PC-3 (cell line): ENCODE results near the gene PRR16. TPM values are rescaled to one million over a fixed set of nuclear protein-coding genes. Genes with fewer than 3 reads are reported as not detected.
A peak's percentile ranks its signal among the peaks of the same experiment; 100 is the strongest.

Experiments
- ATAC-seq: fragments of 200-7000 bp; cut with Tn5 transposase; 2 replicates; pipeline ENCODE4 v1.9.1; 2020; ENCODE audit warnings: mild to moderate bottlenecking, moderate library complexity
- BruUV-seq: library from RNA; stranded (reverse); fragments of 400-500 nt; replicated peaks from 2 replicates; lab custom pipeline; 2021; lab: Mats Ljungman, UMichigan
- CTCF ChIA-PET: fragments of 300-600 bp; sonication (Branson Sonifier 250); formaldehyde crosslinking; loops from one replicate; lab custom pipeline; 2022; ENCODE audit warnings: antibody characterized with exemption; lab: Charles Lee
- POLR2A ChIA-PET: fragments of 300-600 bp; sonication (Branson Sonifier 250); formaldehyde crosslinking; loops from one replicate; lab custom pipeline; 2022; ENCODE audit warnings: antibody characterized with exemption; ENCODE audit not compliant: unreplicated experiment; lab: Charles Lee
- DNase-seq: peaks from one replicate; pipeline ENCODE4 v3.0.0-alpha.2; 2015
- H2AFZ ChIP-seq: fragments of 300-600 bp; sonication (generic); 2 replicates; pipeline ENCODE4 v1.6.0; 2016; ENCODE audit warnings: antibody characterized with exemption, low read length
- H3F3A ChIP-seq: fragments of 300-600 bp; sonication (generic); one replicate; pipeline ENCODE4 v1.6.0; 2017; ENCODE audit warnings: antibody characterized with exemption, low read length, control low read depth, mild to moderate bottlenecking; ENCODE audit not compliant: unreplicated experiment
- H3K27ac ChIP-seq: fragments of 300-600 bp; sonication (generic); 2 replicates; pipeline ENCODE4 v1.5.1; 2016; ENCODE audit warnings: mild to moderate bottlenecking, low read length
- H3K27me3 ChIP-seq: fragments of 300-600 bp; sonication (generic); 2 replicates; pipeline ENCODE4 v1.6.1; 2016; ENCODE audit warnings: low read length, mixed read lengths
- H3K36me3 ChIP-seq: fragments of 300-600 bp; sonication (generic); 2 replicates; pipeline ENCODE4 v1.6.1; 2016; ENCODE audit warnings: low read depth, mixed run types, low read length, mixed read lengths
- H3K4me1 ChIP-seq: fragments of 300-600 bp; sonication (generic); 2 replicates; pipeline ENCODE4 v1.5.1; 2016; ENCODE audit warnings: low read length; ENCODE audit not compliant: insufficient read depth
- H3K4me2 ChIP-seq: fragments of 300-600 bp; sonication (generic); 2 replicates; pipeline ENCODE4 v1.6.0; 2016; ENCODE audit warnings: low read length
- H3K4me3 ChIP-seq: fragments of 300-600 bp; sonication (generic); 2 replicates; pipeline ENCODE4 v1.5.1; 2016; ENCODE audit warnings: mild to moderate bottlenecking, low read length, mixed read lengths
- H3K79me2 ChIP-seq: fragments of 300-600 bp; sonication (generic); 2 replicates; pipeline ENCODE4 v1.6.1; 2017; ENCODE audit warnings: low read length, mixed read lengths
- H3K9ac ChIP-seq: fragments of 300-600 bp; sonication (generic); 2 replicates; pipeline ENCODE4 v1.6.0; 2016; ENCODE audit warnings: mild to moderate bottlenecking, low read length
- H3K9me2 ChIP-seq: fragments of 300-600 bp; sonication (generic); replicated peaks from 2 replicates; pipeline ENCODE4 v1.6.1; 2016; ENCODE audit warnings: mixed run types, low read length, mixed read lengths
- H3K9me3 ChIP-seq: fragments of 300-600 bp; sonication (generic); 2 replicates; pipeline ENCODE4 v1.6.1; 2016; ENCODE audit warnings: low read length, mixed read lengths
- H4K20me1 ChIP-seq: fragments of 300-600 bp; sonication (generic); 2 replicates; pipeline ENCODE4 v1.6.1; 2016; ENCODE audit warnings: low read length, mixed read lengths
- CTCF ChIP-seq: fragments of 300-600 bp; sonication (generic); conservative IDR thresholded peaks from 2 replicates; pipeline ENCODE4 v1.5.1; 2017; ENCODE audit warnings: antibody characterized with exemption, low read depth, mild to moderate bottlenecking, low read length
- EZH2 ChIP-seq: fragments of 300-600 bp; sonication (generic); IDR thresholded peaks from one replicate; pipeline ENCODE4 v1.6.1; 2017; ENCODE audit warnings: antibody characterized with exemption, mild to moderate bottlenecking, low read length; ENCODE audit not compliant: unreplicated experiment
- EZH2phosphoT487 ChIP-seq: fragments of 300-600 bp; sonication (generic); IDR thresholded peaks from 2 replicates; pipeline ENCODE4 v1.6.1; 2018; ENCODE audit warnings: mild to moderate bottlenecking, antibody characterized with exemption, low read length, borderline replicate concordance
- intact Hi-C: fragments of 100-400 bp; cut with micrococcal nuclease; formaldehyde crosslinking; loops from 2 replicates; pipeline ENCODE4 v1.9.0; 2023
- total RNA-seq: library from RNA; depleted of rRNA; stranded (reverse); fragments of >200 nt; gene quantifications from 2 replicates; pipeline ENCODE4 v1.2.3, GENCODE V29; 2014

Gene PRR16
- total RNA-seq, 1 experiment from 2014 or later: 3.6 TPM

- no peaks in the 10 kb centered on the region for H3K9me2 ChIP-seq
- ChIA-PET POLR2A (no interaction called here), CTCF (no interaction called here)
- H3K9me3 ChIP-seq: no peaks in the 10 kb centered on the region
- no peak overlapping the region for H3K4me3 ChIP-seq
- H2AFZ ChIP-seq: no peak overlapping the region
- DNase-seq (no peak), ATAC-seq (no peak)
- H3K79me2 ChIP-seq: no peaks in the 10 kb centered on the region
- no peak overlapping the region for H3K27ac ChIP-seq
- no peaks in the 10 kb centered on the region for H3K27me3 ChIP-seq
- no peak overlapping the region for H3K4me2 ChIP-seq
- no peaks in the 10 kb centered on the region for H3K36me3 ChIP-seq
- no peaks in the 10 kb centered on the region for H3F3A ChIP-seq
- BruUV-seq: no TSS peak
- intact Hi-C loops: no loop called here
- H3K4me1 ChIP-seq: peaks cover 15% of the 10 kb centered on the region
- no peak overlapping the region for H3K9ac ChIP-seq
- no peaks in the 10 kb centered on the region for H4K20me1 ChIP-seq
- TF ChIP-seq EZH2 (no peak), EZH2phosphoT487 (no peak), CTCF (no peak)
Measured at GRCh38 chr5:120442694-120443093, 21.4 kb upstream of the PRR16 start.

- H3K4me3 ChIP-seq: no peak overlapping the region
- intact Hi-C loops: no loop called here
- no TSS peak for BruUV-seq
- POLR2A ChIA-PET: no interaction called here
- no peak for ATAC-seq
- DNase-seq: no peak
- H4K20me1 ChIP-seq: no peaks in the 10 kb centered on the region
- H3K4me2 ChIP-seq: no peak overlapping the region
- CTCF ChIA-PET: no interaction called here
- no peak overlapping the region for H3K27ac ChIP-seq
- H3F3A ChIP-seq: no peaks in the 10 kb centered on the region
- H3K36me3 ChIP-seq: no peaks in the 10 kb centered on the region
- no peaks in the 10 kb centered on the region for H3K9me2 ChIP-seq
- H3K9ac ChIP-seq: no peak overlapping the region
- peaks cover 15% of the 10 kb centered on the region for H3K4me1 ChIP-seq
- H3K79me2 ChIP-seq: no peaks in the 10 kb centered on the region
- no peaks in the 10 kb centered on the region for H3K27me3 ChIP-seq
- no peak for TF ChIP-seq CTCF
- no peak for TF ChIP-seq EZH2
- TF ChIP-seq EZH2phosphoT487: no peak
- H2AFZ ChIP-seq: no peak overlapping the region
- H3K9me3 ChIP-seq: no peaks in the 10 kb centered on the region
Measured at GRCh38 chr5:120443607-120444006, 20.5 kb upstream of the PRR16 start.

GRCh38 chr5:120446068-120446492 is 18.0 kb upstream of the PRR16 start:
- ATAC-seq (peak; percentile 89), DNase-seq (peak; percentile 76)
- Histone ChIP-seq H3F3A (no peaks in the 10 kb centered on the region), H3K79me2 (no peaks in the 10 kb centered on the region), H3K9ac (no peak overlapping the region), H3K27me3 (no peaks in the 10 kb centered on the region), H3K4me2 (peak overlapping the region; percentile 21; the same call in 1 of the 2 replicates), H3K9me3 (no peaks in the 10 kb centered on the region), H3K9me2 (no peaks in the 10 kb centered on the region), H3K27ac (no peak overlapping the region), H3K36me3 (no peaks in the 10 kb centered on the region), H4K20me1 (no peaks in the 10 kb centered on the region), H2AFZ (no peak overlapping the region), H3K4me3 (no peak overlapping the region), H3K4me1 (peaks cover 15% of the 10 kb centered on the region)
- BruUV-seq: no TSS peak
- ChIA-PET CTCF (interaction anchor here (0.6 kb wide), 2 partner anchors 52 to 869 kb away, joined by 4 to 8 read pairs; no protein-coding TSS in a partner anchor), POLR2A (interaction anchor here (0.6 kb wide), 1 partner anchor 532 kb away, joined by 3 read pairs; no protein-coding TSS in a partner anchor)
- intact Hi-C loops: loop anchor here (2.0 kb wide), 1 partner anchor 57 kb away; no protein-coding TSS in a partner anchor
- TF ChIP-seq CTCF (no peak), EZH2 (no peak), EZH2phosphoT487 (no peak)
